HL-60 (cell line): Measurements from ENCODE around the gene SLC7A14.

ENCODE experiments used
- CTCF ChIP-seq: IDR thresholded peaks from one replicate; pipeline ENCODE4 v1.5.1; 2011; ENCODE audit warnings: low read length, control low read depth, inconsistent platforms; ENCODE audit not compliant: insufficient read depth
- GABPA ChIP-seq: IDR thresholded peaks from 2 replicates; pipeline ENCODE4 v1.6.1; 2012; ENCODE audit warnings: low read depth
- POLR2AphosphoS5 ChIP-seq: IDR thresholded peaks from 2 replicates; pipeline ENCODE4 v1.6.1; 2012; ENCODE audit warnings: low read depth
- SPI1 ChIP-seq: IDR thresholded peaks from 2 replicates; pipeline ENCODE4 v1.6.1; 2012; ENCODE audit warnings: low read depth, mild to moderate bottlenecking, borderline replicate concordance
- TF ChIP-seq, protein P1 (sequence below): IDR thresholded peaks from 2 replicates; pipeline ENCODE4 v1.6.1; 2012; ENCODE audit warnings: low read depth; ENCODE audit not compliant: insufficient replicate concordance

GRCh38 chr3:170517242-170517945 lies 68.5 kb downstream of the SLC7A14 start:
- TF ChIP-seq CTCF (no peak), POLR2AphosphoS5 (no peak), GABPA (no peak), SPI1 (no peak)
- TF ChIP-seq, protein P1, sequence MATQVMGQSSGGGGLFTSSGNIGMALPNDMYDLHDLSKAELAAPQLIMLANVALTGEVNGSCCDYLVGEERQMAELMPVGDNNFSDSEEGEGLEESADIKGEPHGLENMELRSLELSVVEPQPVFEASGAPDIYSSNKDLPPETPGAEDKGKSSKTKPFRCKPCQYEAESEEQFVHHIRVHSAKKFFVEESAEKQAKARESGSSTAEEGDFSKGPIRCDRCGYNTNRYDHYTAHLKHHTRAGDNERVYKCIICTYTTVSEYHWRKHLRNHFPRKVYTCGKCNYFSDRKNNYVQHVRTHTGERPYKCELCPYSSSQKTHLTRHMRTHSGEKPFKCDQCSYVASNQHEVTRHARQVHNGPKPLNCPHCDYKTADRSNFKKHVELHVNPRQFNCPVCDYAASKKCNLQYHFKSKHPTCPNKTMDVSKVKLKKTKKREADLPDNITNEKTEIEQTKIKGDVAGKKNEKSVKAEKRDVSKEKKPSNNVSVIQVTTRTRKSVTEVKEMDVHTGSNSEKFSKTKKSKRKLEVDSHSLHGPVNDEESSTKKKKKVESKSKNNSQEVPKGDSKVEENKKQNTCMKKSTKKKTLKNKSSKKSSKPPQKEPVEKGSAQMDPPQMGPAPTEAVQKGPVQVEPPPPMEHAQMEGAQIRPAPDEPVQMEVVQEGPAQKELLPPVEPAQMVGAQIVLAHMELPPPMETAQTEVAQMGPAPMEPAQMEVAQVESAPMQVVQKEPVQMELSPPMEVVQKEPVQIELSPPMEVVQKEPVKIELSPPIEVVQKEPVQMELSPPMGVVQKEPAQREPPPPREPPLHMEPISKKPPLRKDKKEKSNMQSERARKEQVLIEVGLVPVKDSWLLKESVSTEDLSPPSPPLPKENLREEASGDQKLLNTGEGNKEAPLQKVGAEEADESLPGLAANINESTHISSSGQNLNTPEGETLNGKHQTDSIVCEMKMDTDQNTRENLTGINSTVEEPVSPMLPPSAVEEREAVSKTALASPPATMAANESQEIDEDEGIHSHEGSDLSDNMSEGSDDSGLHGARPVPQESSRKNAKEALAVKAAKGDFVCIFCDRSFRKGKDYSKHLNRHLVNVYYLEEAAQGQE: no peak
